GM23338 (cell line): ENCODE results near the gene GPR183. TPM values are rescaled to one million over a fixed set of nuclear protein-coding genes. Genes with fewer than 3 reads are reported as not detected.
A peak's percentile ranks its signal among the peaks of the same experiment; 100 is the strongest.

Experiments used
- ATAC-seq: fragments of 200-7000 bp; cut with Tn5 transposase; 3 replicates; pipeline ENCODE4 v1.9.1; 2020
- DNase-seq: peaks from one replicate; pipeline ENCODE4 v3.0.0-alpha.2; 2015; ENCODE audit warnings: low spot score
- H2AFZ ChIP-seq: fragments of 200-600 bp; sonication (generic); 2 replicates; pipeline ENCODE4 v1.8.0; 2016; ENCODE audit warnings: antibody characterized with exemption, mild to moderate bottlenecking, moderate library complexity
- H3F3A ChIP-seq: fragments of 200-600 bp; sonication (generic); replicated peaks from 2 replicates; pipeline ENCODE4 v1.8.0; 2017; ENCODE audit warnings: antibody characterized with exemption, mixed run types, low read depth
- H3K27ac ChIP-seq: fragments of 200-600 bp; sonication (generic); 2 replicates; pipeline ENCODE4 v1.6.1; 2016; ENCODE audit warnings: low read depth
- H3K27me3 ChIP-seq: fragments of 200-600 bp; sonication (generic); 2 replicates; pipeline ENCODE4 v1.8.0; 2016; ENCODE audit warnings: mild to moderate bottlenecking, mixed run types, moderate library complexity; ENCODE audit not compliant: insufficient read depth
- H3K36me3 ChIP-seq: fragments of 200-600 bp; sonication (generic); 2 replicates; pipeline ENCODE4 v1.8.0; 2016; ENCODE audit warnings: mild to moderate bottlenecking; ENCODE audit not compliant: insufficient read depth
- H3K4me1 ChIP-seq: fragments of 200-600 bp; sonication (generic); 2 replicates; pipeline ENCODE4 v1.8.0; 2016; ENCODE audit warnings: mild to moderate bottlenecking, moderate library complexity; ENCODE audit not compliant: insufficient read depth
- H3K4me2 ChIP-seq: fragments of 200-600 bp; sonication (generic); 2 replicates; pipeline ENCODE4 v1.7.1; 2017; ENCODE audit warnings: mixed run types
- H3K4me3 ChIP-seq: fragments of 200-600 bp; sonication (generic); 2 replicates; pipeline ENCODE4 v1.6.1; 2016; ENCODE audit warnings: mixed run types
- H3K79me2 ChIP-seq: fragments of 200-600 bp; sonication (generic); replicated peaks from 2 replicates; pipeline ENCODE4 v1.8.0; 2017; ENCODE audit warnings: mild to moderate bottlenecking; ENCODE audit not compliant: insufficient read depth
- H3K9me2 ChIP-seq: fragments of 200-600 bp; sonication (generic); 2 replicates; pipeline ENCODE4 v1.8.0; 2017; ENCODE audit not compliant: insufficient read depth
- H4K20me1 ChIP-seq: fragments of 200-600 bp; sonication (generic); replicated peaks from 2 replicates; pipeline ENCODE4 v1.8.0; 2017; ENCODE audit warnings: mild to moderate bottlenecking; ENCODE audit not compliant: insufficient read depth
- H3K27ac Mint-ChIP-seq: 2 replicates; pipeline ENCODE4 v1.8.0; 2020; ENCODE audit warnings: inconsistent platforms, mild to moderate bottlenecking, moderate library complexity, mixed read lengths
- H3K27me3 Mint-ChIP-seq: 3 replicates; pipeline ENCODE4 v1.8.0; 2022; ENCODE audit warnings: low read depth, mild to moderate bottlenecking, moderate library complexity, mixed read lengths, inconsistent platforms; ENCODE audit not compliant: insufficient read depth, poor library complexity
- H3K36me3 Mint-ChIP-seq: 3 replicates; pipeline ENCODE4 v1.8.0; 2021; ENCODE audit warnings: low read depth, mild to moderate bottlenecking, inconsistent platforms, moderate library complexity, mixed read lengths
- H3K4me1 Mint-ChIP-seq: 3 replicates; pipeline ENCODE4 v1.8.0; 2020; ENCODE audit warnings: mild to moderate bottlenecking, inconsistent platforms, mixed read lengths
- H3K4me3 Mint-ChIP-seq: 3 replicates; pipeline ENCODE4 v1.8.0; 2021; ENCODE audit warnings: moderate library complexity, mild to moderate bottlenecking, inconsistent platforms, mixed read lengths
- H3K9me3 Mint-ChIP-seq: 3 replicates; pipeline ENCODE4 v1.8.0; 2020; ENCODE audit warnings: moderate library complexity, mild to moderate bottlenecking, inconsistent platforms, mixed read lengths
- CREB1 ChIP-seq: fragments of 250-450 bp; sonication (Bioruptor Pico); IDR thresholded peaks from 2 replicates; pipeline ENCODE4 v1.5.0; 2020; ENCODE audit warnings: low read depth, mild to moderate bottlenecking, moderate library complexity
- CTCF ChIP-seq, 2 experiments: fragments of 200-600 bp in 1 of 2; sonication (generic) in 1 of 2; conservative IDR thresholded peaks; 2 replicates each; pipeline versions ENCODE4 v1.5.1 to v1.6.1; 2016 to 2017; ENCODE audit warnings: antibody characterized with exemption in 2 of 2, low read depth in 2 of 2, mild to moderate bottlenecking in 2 of 2, moderate library complexity in 1 of 2
- ETS1 ChIP-seq: IDR thresholded peaks from 2 replicates; pipeline ENCODE4 v1.6.1; 2016; ENCODE audit warnings: antibody characterized with exemption
- EZH2 ChIP-seq: fragments of 200-600 bp; sonication (generic); IDR thresholded peaks from one replicate; pipeline ENCODE4 v1.8.0; 2017; ENCODE audit warnings: antibody characterized with exemption, mild to moderate bottlenecking, low read depth; ENCODE audit not compliant: unreplicated experiment
- EZH2phosphoT487 ChIP-seq: fragments of 200-600 bp; sonication (generic); IDR thresholded peaks from one replicate; pipeline ENCODE4 v1.8.1; 2018; ENCODE audit warnings: antibody characterized with exemption; ENCODE audit not compliant: unreplicated experiment
- JUNB ChIP-seq: IDR thresholded peaks from one replicate; pipeline ENCODE4 v1.6.1; 2016; ENCODE audit warnings: antibody characterized with exemption; ENCODE audit not compliant: unreplicated experiment
- NANOG ChIP-seq: IDR thresholded peaks from 2 replicates; pipeline ENCODE4 v1.6.1; 2016; ENCODE audit warnings: antibody characterized with exemption, borderline replicate concordance
- POLR2AphosphoS5 ChIP-seq: IDR thresholded peaks from 2 replicates; pipeline ENCODE4 v1.6.1; 2016; ENCODE audit warnings: antibody characterized with exemption, low read depth
- REST ChIP-seq: IDR thresholded peaks from one replicate; pipeline ENCODE4 v1.6.1; 2018; ENCODE audit warnings: antibody characterized with exemption; ENCODE audit not compliant: unreplicated experiment
- STAT1 ChIP-seq: IDR thresholded peaks from one replicate; pipeline ENCODE4 v1.6.1; 2016; ENCODE audit warnings: antibody characterized with exemption; ENCODE audit not compliant: unreplicated experiment
- ZNF114 ChIP-seq: fragments of 250-450 bp; sonication (Bioruptor Pico); IDR thresholded peaks from 2 replicates; pipeline ENCODE4 v1.5.0; 2020; ENCODE audit warnings: mild to moderate bottlenecking, moderate library complexity
- ZNF331 ChIP-seq: fragments of 250-450 bp; sonication (Bioruptor Pico); IDR thresholded peaks from 2 replicates; pipeline ENCODE4 v1.5.0; 2020; ENCODE audit warnings: low read depth, mild to moderate bottlenecking, moderate library complexity
- ZNF462 ChIP-seq: fragments of 250-450 bp; sonication (Bioruptor Pico); IDR thresholded peaks from 2 replicates; pipeline ENCODE4 v1.5.0; 2020; ENCODE audit warnings: mild to moderate bottlenecking, moderate library complexity
- polyA plus RNA-seq: library from polyadenylated mRNA; unstranded; fragments of >200 nt; fragmentation: Nextera tagmentation; extraction: Ambion mirVana; gene quantifications from 2 replicates; pipeline ENCODE4 v1.2.1, GENCODE V29; 2016
- total RNA-seq: library from RNA; depleted of rRNA; stranded (reverse); fragments of >200 nt; shearing (Covaris generic); gene quantifications from 2 replicates; pipeline ENCODE4 v1.2.3, GENCODE V29; 2014

The GPR183 gene
- total and polyA plus RNA-seq, 2 experiments from 2014 or later = 0.78 TPM; not detected in 1

- DNase-seq (no peak), ATAC-seq (no peak)
- H3K27me3 ChIP-seq = no peaks in the 10 kb centered on the region
- no peaks in the 10 kb centered on the region for H3F3A ChIP-seq
- H3K4me1 ChIP-seq = no peaks in the 10 kb centered on the region
- Mint-ChIP-seq H3K9me3 (no peaks in the 10 kb centered on the region), H3K27ac (no peak overlapping the region), H3K27me3 (no peaks in the 10 kb centered on the region), H3K4me3 (no peak overlapping the region), H3K4me1 (peaks cover 9% of the 10 kb centered on the region; the same call in 2 of the 3 replicates), H3K36me3 (peaks cover 8% of the 10 kb centered on the region; the same call in 1 of the 3 replicates)
- H3K79me2 ChIP-seq = no peaks in the 10 kb centered on the region; the same call in 1 of the 2 replicates
- no peak overlapping the region for H2AFZ ChIP-seq
- H3K36me3 ChIP-seq = no peaks in the 10 kb centered on the region
- no peaks in the 10 kb centered on the region for H3K9me2 ChIP-seq
- H3K4me3 ChIP-seq = no peak overlapping the region
- H4K20me1 ChIP-seq = peaks cover 17% of the 10 kb centered on the region
- no peak for TF ChIP-seq ZNF114 (CRISPR knock-in tag)
- no peak for TF ChIP-seq NANOG
- TF ChIP-seq ETS1 = no peak
- TF ChIP-seq CREB1 (CRISPR knock-in tag) = no peak
- no peak for TF ChIP-seq JUNB
- no peak for TF ChIP-seq REST
- no peak for TF ChIP-seq STAT1
- TF ChIP-seq CTCF (conservative IDR thresholded peaks at IDR 0.05; ENCODE audit: low read depth in 2 of 2) = no peak
- no peak for TF ChIP-seq ZNF331
- no peak for TF ChIP-seq EZH2
- TF ChIP-seq EZH2phosphoT487 = no peak
- TF ChIP-seq POLR2AphosphoS5 = no peak
- no peak for TF ChIP-seq ZNF462 (CRISPR knock-in tag)
- H3K4me2 ChIP-seq = no peak overlapping the region
- H3K27ac ChIP-seq = peak overlapping the region; percentile 20; the same call in 1 of the 2 replicates
Observed at GRCh38 chr13:99304541-99304940, 2.7 kb downstream of the GPR183 start.
